Colonic mucosa (tissue), 4 donors: ENCODE results near the gene GIMAP8. TPM values are rescaled to one million over a fixed set of nuclear protein-coding genes. Genes with fewer than 3 reads are reported as not detected.
A peak's percentile ranks its signal among the peaks of the same experiment; 100 is the strongest.

Source experiments
- DNase-seq: peaks from one replicate; pipeline ENCODE4 v3.0.0-alpha.2; 2020
- H3K27ac ChIP-seq: fragments of 200-600 bp; one replicate; pipeline ENCODE4 v1.8.0; 2021
- H3K27me3 ChIP-seq: fragments of 200-600 bp; one replicate; pipeline ENCODE4 v1.8.0; 2021
- H3K36me3 ChIP-seq: fragments of 200-600 bp; one replicate; pipeline ENCODE4 v1.8.0; 2021
- H3K4me1 ChIP-seq: fragments of 200-600 bp; one replicate; pipeline ENCODE4 v1.8.0; 2021; ENCODE audit warnings: mild to moderate bottlenecking
- H3K4me3 ChIP-seq: fragments of 200-600 bp; one replicate; pipeline ENCODE4 v1.8.0; 2021
- H3K9ac ChIP-seq, 2 donors: one replicate each; pipeline ENCODE4 v1.7.0; 2013; ENCODE audit warnings: control low read depth in 2 of 2, low read depth in 2 of 2, low read length in 2 of 2
- H3K9me3 ChIP-seq: fragments of 200-600 bp; one replicate; pipeline ENCODE4 v1.8.0; 2021
- CTCF ChIP-seq: fragments of 200-600 bp; IDR thresholded peaks from one replicate; pipeline ENCODE4 v1.8.0; 2022; ENCODE audit warnings: antibody characterized with exemption, mild to moderate bottlenecking
- intact Hi-C: fragments of 100-400 bp; cut with DNase I; formaldehyde crosslinking; loops from one replicate; pipeline ENCODE4 v1.14.1; 2022
- total RNA-seq, 2 donors: library from RNA; stranded (reverse); fragmentation: NEBNext Ultra II Directional in 1 of 2; extraction: Animal tissue kit (Norgen Biotek cat#: 25700) in 1 of 2; gene quantifications; one replicate each; pipeline ENCODE4 v1.2.1, GENCODE V29; 2021
- donor health status: healthy.
- donor health status: DM: no; HTN: no; CAD: no.
- donor health status: DM: no; HTN: no; CAD: no.

Gene GIMAP8
- total RNA-seq, 2 donors from 2014 or later, result 3.4 to 4.5 TPM

DNA sequence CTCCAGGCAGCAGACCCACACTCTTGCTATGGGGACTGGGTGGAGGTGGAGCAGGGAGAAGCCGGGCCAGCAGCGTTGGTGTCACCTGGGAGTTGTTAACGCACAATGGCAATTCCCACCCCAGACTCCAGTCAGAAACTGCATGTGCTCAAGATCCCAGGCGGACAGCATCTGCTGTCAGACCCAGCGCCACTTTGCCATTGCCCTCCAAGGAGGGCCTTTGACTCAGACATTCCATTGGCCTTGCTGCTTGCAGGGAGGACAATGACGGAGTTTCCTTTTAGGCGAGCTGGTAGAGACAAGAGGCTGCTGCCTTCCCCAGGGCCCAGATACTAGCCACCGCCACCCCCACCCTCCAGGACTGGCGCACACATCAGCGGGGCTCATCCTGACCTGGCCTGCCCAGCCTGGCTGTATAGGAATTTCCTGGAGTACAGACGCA, 36.8 kb upstream of the GIMAP8 start:
- no peaks in the 10 kb centered on the region for H3K27me3 ChIP-seq
- H3K4me1 ChIP-seq, result no peaks in the 10 kb centered on the region
- no peak for TF ChIP-seq CTCF
- H3K27ac ChIP-seq, result no peak overlapping the region
- H3K9me3 ChIP-seq, result no peaks in the 10 kb centered on the region
- no peaks in the 10 kb centered on the region for H3K36me3 ChIP-seq
- no peak overlapping the region for H3K4me3 ChIP-seq
- H3K9ac ChIP-seq, result no peak overlapping the region
- intact Hi-C loops, result loop anchor here (10.0 kb wide), 1 partner anchor 129 kb away; no protein-coding TSS in a partner anchor
- no peak for DNase-seq

- Histone ChIP-seq H3K36me3 (no peaks in the 10 kb centered on the region), H3K27me3 (no peaks in the 10 kb centered on the region), H3K9me3 (no peaks in the 10 kb centered on the region), H3K4me3 (no peak overlapping the region), H3K27ac (no peak overlapping the region), H3K9ac (no peak overlapping the region), H3K4me1 (no peaks in the 10 kb centered on the region)
- intact Hi-C loops, result loop anchor here (10.0 kb wide), 1 partner anchor 131 kb away; no protein-coding TSS in a partner anchor
- DNase-seq, result no peak
- no peak for TF ChIP-seq CTCF
Observed at GRCh38 chr7:150415161-150416153, 35.0 kb upstream of the GIMAP8 start.

- no peaks in the 10 kb centered on the region for H3K4me1 ChIP-seq
- H3K4me3 ChIP-seq, result no peak overlapping the region
- no peaks in the 10 kb centered on the region for H3K9me3 ChIP-seq
- no peaks in the 10 kb centered on the region for H3K27me3 ChIP-seq
- intact Hi-C loops, result loop anchor here (10.0 kb wide), 1 partner anchor 132 kb away; no protein-coding TSS in a partner anchor
- TF ChIP-seq CTCF, result no peak
- peak; percentile 13 for DNase-seq
- no peak overlapping the region for H3K9ac ChIP-seq
- H3K27ac ChIP-seq, result no peak overlapping the region
- no peaks in the 10 kb centered on the region for H3K36me3 ChIP-seq
Observed at GRCh38 chr7:150417239-150417638, 33.2 kb upstream of the GIMAP8 start.

DNA sequence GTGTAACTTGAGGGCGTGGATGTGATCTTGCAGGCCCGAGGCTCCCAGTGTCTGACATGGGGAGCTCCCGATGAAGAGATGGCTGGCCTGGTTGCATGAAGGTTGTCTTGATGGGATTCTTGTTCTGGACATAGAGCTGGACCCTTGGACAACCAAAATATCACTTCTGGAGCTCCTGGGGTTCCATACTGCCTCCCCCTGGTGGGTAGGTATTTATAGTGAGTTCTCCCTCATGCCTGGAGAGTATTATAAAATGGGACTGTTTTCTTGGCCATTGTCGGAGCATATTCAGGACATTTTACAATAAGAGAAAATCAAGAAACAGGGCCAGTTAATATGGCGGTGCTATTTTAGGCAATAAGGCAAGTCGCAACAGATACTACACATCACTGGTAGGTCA, 32.6 kb upstream of the GIMAP8 start:
- no peaks in the 10 kb centered on the region for H3K27me3 ChIP-seq
- intact Hi-C loops, result loop anchor here (10.0 kb wide), 1 partner anchor 133 kb away; no protein-coding TSS in a partner anchor
- H3K4me3 ChIP-seq, result no peak overlapping the region
- no peaks in the 10 kb centered on the region for H3K9me3 ChIP-seq
- H3K4me1 ChIP-seq, result no peaks in the 10 kb centered on the region
- peak; percentile 12 for DNase-seq
- no peak overlapping the region for H3K27ac ChIP-seq
- TF ChIP-seq CTCF, result no peak
- no peaks in the 10 kb centered on the region for H3K36me3 ChIP-seq
- H3K9ac ChIP-seq, result no peak overlapping the region

GRCh38 chr7:150420242-150420641, 30.2 kb upstream of the GIMAP8 start:
- no peak for TF ChIP-seq CTCF
- H3K27me3 ChIP-seq, result no peaks in the 10 kb centered on the region
- DNase-seq, result no peak
- intact Hi-C loops, result no loop called here
- no peak overlapping the region for H3K9ac ChIP-seq
- H3K4me1 ChIP-seq, result no peaks in the 10 kb centered on the region
- no peak overlapping the region for H3K27ac ChIP-seq
- H3K9me3 ChIP-seq, result no peaks in the 10 kb centered on the region
- H3K36me3 ChIP-seq, result no peaks in the 10 kb centered on the region
- H3K4me3 ChIP-seq, result no peak overlapping the region
